ENCODE results near the gene SSH2.

GRCh38 chr17:29807520-29808361, 122.3 kb downstream of the SSH2 start:
- no peak for TF ChIP-seq EZH2 (IDR thresholded peaks at IDR 0.05; ENCODE audit: low read depth)
- peak; percentile 87 for TF ChIP-seq CTCF (conservative IDR thresholded peaks at IDR 0.05)
